ENCODE results near the gene TTN. TPM values are rescaled to one million over a fixed set of nuclear protein-coding genes. Genes with fewer than 3 reads are reported as not detected.

The TTN gene
- total RNA-seq, 2 donors from 2014 or later, result 1,330 to 3,257 TPM

- Histone ChIP-seq H3K27me3 (no peaks in the 10 kb centered on the region), H3K27ac (no peak overlapping the region), H3K4me1 (no peaks in the 10 kb centered on the region), H3K36me3 (peaks cover 100% of the 10 kb centered on the region), H3K4me3 (no peak overlapping the region), H3K9me3 (no peaks in the 10 kb centered on the region)
- DNase-seq (ENCODE audit: low spot score), result no peak
- TF ChIP-seq CTCF (IDR thresholded peaks at IDR 0.05), result no peak
Measured at GRCh38 chr2:178550352-178550751, 256.9 kb downstream of the TTN start.

- no peak for TF ChIP-seq CTCF (IDR thresholded peaks at IDR 0.05)
- no peak overlapping the region for H3K4me3 ChIP-seq
- no peak overlapping the region for H3K27ac ChIP-seq
- H3K4me1 ChIP-seq, result no peaks in the 10 kb centered on the region
- no peak for DNase-seq (ENCODE audit: low spot score)
- peaks cover 100% of the 10 kb centered on the region for H3K36me3 ChIP-seq
- no peaks in the 10 kb centered on the region for H3K27me3 ChIP-seq
- H3K9me3 ChIP-seq, result no peaks in the 10 kb centered on the region
Measured at GRCh38 chr2:178542569-178542968, 264.7 kb downstream of the TTN start.

- H3K27me3 ChIP-seq, result no peaks in the 10 kb centered on the region
- peaks cover 100% of the 10 kb centered on the region for H3K36me3 ChIP-seq
- no peak overlapping the region for H3K27ac ChIP-seq
- no peak for DNase-seq (ENCODE audit: low spot score)
- H3K4me1 ChIP-seq, result no peaks in the 10 kb centered on the region
- no peak for TF ChIP-seq CTCF (IDR thresholded peaks at IDR 0.05)
- H3K9me3 ChIP-seq, result no peaks in the 10 kb centered on the region
- H3K4me3 ChIP-seq, result no peak overlapping the region
Measured at GRCh38 chr2:178542161-178542560, 265.1 kb downstream of the TTN start.

DNA sequence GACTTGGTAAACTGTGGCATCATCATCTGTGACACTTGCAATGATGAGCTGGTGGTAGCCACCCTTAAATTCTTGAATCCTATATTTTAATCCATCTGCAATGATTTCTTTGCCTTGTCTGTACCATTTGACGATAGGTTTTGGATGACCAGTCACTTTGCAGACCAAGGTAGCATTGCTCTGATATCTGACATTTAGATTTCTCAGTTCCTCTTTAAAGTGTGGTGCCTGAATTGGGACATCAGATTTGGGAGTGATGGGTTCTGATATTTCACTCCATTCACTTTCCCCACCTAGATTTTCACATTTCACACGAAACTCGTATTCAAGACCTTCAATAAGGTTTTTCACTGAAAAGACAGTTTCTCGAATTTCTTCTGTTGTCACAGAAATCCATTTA, 271.2 kb downstream of the TTN start:
- H3K36me3 ChIP-seq, result peaks cover 100% of the 10 kb centered on the region
- H3K27ac ChIP-seq, result no peak overlapping the region
- H3K9me3 ChIP-seq, result no peaks in the 10 kb centered on the region
- no peak for TF ChIP-seq CTCF (IDR thresholded peaks at IDR 0.05)
- no peak overlapping the region for H3K4me3 ChIP-seq
- H3K4me1 ChIP-seq, result peaks cover 0 to 5% of the 10 kb centered on the region in 2 donors
- DNase-seq (ENCODE audit: low spot score), result no peak
- no peaks in the 10 kb centered on the region for H3K27me3 ChIP-seq

- H3K27me3 ChIP-seq, result no peaks in the 10 kb centered on the region
- H3K27ac ChIP-seq, result no peak overlapping the region
- no peaks in the 10 kb centered on the region for H3K9me3 ChIP-seq
- no peak overlapping the region for H3K4me3 ChIP-seq
- DNase-seq (ENCODE audit: low spot score), result no peak
- TF ChIP-seq CTCF (IDR thresholded peaks at IDR 0.05), result no peak
- H3K36me3 ChIP-seq, result peaks cover 98% of the 10 kb centered on the region
- H3K4me1 ChIP-seq, result peaks cover 0 to 10% of the 10 kb centered on the region in 2 donors
Measured at GRCh38 chr2:178531168-178531567, 276.1 kb downstream of the TTN start.

GRCh38 chr2:178530625-178531142, 276.5 kb downstream of the TTN start:
- Histone ChIP-seq H3K27ac (no peak overlapping the region), H3K4me3 (no peak overlapping the region), H3K27me3 (no peaks in the 10 kb centered on the region), H3K9me3 (no peaks in the 10 kb centered on the region), H3K36me3 (peaks cover 98% of the 10 kb centered on the region), H3K4me1 (peaks cover 0 to 10% of the 10 kb centered on the region in 2 donors)
- TF ChIP-seq CTCF (IDR thresholded peaks at IDR 0.05), result no peak
- DNase-seq (ENCODE audit: low spot score), result no peak

All from right atrium auricular region (tissue), 2 donors.